Measurements from ENCODE around the gene C10orf67.
"Not testable (repeated sequence)": the region's sequence is repeated elsewhere in the genome, so short reads cannot be mapped to it uniquely, and the experiment has no call there.

C10orf67 gene

DNA sequence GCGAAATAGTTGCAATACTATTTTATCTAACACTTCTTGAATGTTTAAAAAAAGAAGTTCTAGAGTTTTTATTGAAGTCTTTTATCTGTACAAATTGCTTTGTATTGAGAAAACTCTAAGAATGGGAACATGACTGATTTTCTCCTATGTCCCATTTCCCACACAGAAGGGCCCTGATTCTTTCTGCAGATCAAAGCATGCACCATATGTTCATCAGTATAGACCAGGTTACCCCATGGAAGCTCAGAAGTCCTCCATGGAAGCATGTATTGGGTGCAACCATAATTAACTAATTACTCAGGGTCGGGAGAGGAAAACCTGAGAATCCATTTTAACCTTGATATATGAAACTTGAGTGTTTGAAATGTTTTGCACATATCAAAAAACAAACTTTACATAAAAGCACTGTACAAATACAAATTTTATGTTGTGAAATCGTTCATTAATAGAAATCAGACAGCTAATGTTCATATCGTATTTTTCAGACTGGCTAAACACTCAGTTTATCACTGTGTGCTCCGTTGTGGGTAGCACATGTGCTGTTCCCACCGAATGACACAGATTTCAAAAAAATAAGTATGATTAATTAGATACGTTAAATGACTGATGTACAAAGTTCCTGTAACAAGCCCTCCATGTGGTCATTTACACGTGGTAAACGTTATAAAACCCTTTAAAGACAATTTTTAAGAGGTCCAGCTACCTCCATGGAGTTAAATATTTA lies 81.0 kb downstream of the C10orf67 start:
- DNase-seq (ENCODE audit: low spot score) = no peak

DNA sequence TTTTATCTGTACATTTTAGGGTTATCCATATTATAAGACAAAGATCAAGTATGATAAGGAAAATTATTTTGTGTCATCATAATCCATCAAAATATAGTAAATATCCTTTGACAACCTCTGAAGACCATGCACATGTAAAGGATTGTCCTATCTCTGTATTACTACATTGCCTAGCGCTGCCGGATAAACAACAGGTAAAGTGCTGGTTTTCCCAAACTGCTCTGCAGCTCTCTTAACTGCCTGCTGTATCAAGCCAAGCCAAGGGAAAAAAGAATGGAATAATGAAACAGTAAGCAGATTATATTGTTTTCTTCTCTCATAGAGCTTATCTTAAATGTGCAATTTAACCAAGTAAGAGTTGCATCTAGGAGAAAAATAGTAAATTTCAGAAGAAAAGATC lies 81.7 kb downstream of the C10orf67 start:
- no peak for DNase-seq (ENCODE audit: low spot score)

DNA sequence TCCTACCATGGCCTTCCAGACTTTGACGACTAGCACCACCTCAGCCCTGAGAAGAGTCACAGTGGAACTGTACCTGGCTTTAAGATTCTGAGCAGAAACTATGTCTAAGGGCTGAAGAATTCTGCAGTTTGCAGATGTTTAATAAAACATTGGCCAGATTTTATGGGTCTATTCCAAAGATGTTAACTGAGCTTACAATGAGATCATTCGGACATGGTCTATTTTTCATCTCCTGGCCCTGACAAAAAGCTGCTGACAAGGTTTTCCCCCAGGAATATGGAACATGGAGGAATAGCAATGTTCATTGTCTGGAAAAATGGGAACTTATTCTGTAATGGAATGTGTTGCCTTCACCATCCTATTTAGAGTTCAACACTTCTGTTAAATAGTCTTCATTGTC lies 86.1 kb downstream of the C10orf67 start:
- no peak for DNase-seq (ENCODE audit: low spot score)

DNA sequence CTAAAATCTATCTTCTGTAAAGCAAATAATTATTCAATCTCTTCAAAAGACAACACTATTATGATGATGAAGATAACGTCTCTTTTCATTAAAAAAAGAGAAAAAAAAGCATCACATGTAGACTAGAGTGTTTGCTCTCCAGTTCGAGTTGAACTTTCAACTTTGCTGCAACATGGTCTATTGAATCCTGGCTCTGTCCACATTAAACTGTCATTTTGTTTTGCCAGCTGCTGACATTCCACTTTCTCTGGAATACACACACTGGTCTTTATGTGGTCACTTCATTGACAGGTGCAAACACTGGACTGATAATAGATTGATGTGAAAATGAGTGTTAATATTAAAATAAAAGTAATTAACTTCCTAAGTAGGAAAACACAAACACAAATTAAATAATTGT lies 90.8 kb downstream of the C10orf67 start:
- DNase-seq (ENCODE audit: low spot score) = no peak

DNA sequence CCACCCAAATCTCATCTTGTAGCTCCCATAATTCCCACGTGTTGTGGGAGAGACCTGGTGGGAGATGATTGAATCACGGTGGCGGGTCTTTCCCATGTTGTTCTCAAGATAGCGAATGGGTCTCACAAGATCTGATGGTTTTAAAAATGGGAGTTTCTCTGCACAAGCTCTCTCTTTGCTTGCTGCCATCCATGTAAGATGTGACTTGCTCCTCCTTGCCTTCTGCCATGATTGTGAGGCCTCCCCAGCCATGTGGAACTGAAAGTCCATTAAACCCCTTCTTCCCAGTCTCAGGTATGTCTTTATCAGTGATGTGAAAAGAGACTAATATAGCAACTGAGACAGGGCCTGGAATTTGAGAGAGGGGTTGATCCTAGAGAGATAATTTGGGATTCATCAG lies 91.7 kb downstream of the C10orf67 start:
- DNase-seq (ENCODE audit: low spot score) = not testable (repeated sequence)

DNA sequence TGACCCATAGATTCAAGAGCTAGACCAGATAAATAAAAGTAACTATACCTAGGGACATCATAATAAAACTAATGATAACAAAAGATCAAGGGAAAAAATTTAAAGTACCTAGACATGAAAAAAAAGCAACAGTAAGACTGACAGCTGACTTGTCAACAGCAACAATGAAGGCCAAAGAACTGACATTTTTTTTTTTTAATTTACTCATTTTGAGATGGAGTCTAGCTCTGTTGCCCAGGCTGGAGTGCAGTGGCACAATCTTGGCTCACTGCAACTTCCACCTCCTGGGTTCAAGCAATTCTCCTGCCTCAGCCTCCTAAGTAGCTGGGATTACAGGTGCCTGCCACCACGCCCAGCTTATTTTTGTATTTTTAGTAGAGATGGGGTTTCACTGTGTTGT lies 102.8 kb downstream of the C10orf67 start:
- DNase-seq (ENCODE audit: low spot score) = not testable (repeated sequence)

DNA sequence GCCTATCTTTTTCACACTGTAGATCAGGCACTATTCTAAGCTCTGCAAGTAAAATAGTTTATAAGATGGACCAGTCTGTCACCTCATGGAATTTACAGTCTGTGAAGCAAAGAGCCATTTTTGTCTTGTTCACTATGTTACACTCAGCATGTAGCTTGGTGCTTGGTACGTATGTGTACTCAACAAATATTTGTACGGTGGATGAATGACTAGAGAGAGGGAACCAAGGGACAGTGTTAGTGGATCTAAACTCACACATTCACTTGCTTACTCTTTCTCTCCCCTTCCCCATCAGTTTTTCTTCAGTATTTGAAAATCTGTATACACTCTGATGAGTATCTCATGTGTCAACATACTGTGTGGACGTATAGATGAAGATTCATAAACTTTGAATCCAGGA lies 106.6 kb downstream of the C10orf67 start:
- no peak for DNase-seq (ENCODE audit: low spot score)

DNA sequence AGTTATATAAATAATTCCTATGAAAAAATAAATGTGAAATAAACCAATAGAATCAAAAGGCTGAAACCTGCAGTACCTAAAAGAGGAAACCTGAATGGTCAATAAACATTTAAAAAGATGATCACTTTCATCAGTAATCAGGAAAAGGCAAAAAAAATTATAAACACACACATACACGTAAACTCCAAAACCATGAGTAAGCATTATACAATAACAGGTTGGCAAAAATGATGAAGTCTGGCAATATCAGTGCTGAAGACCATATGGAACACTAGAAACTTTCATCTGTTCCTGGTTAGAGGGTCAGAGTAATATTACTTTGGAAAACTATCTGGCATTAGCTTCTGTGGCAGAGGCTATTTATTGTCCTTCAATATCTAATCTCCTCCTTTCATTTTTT lies 114.0 kb downstream of the C10orf67 start:
- DNase-seq (ENCODE audit: low spot score) = no peak

DNA sequence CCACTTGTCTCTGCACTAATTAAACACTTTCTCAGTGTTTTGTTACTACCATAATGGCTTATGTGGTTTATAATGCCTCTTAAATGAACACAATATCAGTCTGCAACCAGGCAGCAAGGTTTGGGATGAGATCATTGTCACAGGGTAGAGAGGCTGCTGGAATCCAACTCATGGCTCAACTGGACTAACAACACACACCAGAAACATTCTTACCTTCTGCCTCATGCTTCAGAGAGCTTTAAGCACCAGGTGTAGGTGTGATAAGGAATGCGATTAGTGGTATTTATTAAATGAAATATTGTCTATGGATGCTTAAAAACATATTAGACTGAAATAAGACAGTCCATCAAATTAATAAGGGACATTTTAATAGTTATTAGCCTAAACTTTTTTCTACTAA lies 127.1 kb downstream of the C10orf67 start:
- DNase-seq (ENCODE audit: low spot score) = no peak

DNA sequence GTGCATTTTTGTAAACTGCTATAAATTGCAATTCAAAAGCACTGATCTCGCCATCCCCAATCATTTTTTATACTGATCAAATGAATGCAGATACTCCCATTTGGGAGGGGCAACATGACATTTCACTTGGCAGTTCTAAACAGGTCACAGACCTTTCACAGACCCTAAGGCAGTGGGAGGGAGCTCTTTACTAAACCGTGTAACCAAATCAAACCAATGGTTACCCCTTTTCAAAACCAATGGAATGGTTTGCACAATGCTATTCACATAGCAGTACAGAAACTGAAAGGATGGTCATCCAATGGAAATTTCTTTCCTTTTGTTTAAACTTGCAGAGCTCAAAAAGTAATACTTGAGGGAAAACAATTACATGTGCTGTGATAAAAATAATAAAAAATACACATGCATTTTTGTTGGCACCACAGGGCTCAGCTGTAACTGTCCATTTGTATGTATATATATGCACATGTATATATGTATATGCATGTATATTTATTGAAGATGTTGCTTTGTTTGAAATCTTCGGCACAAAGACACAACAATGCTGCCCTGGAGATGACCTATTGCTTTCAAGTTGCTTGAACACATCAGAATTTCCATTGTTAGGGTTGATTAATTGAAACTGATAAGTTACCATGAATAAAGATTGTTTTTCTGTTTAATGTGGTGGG lies 138.5 kb downstream of the C10orf67 start:
- no peak for DNase-seq (ENCODE audit: low spot score)

DNA sequence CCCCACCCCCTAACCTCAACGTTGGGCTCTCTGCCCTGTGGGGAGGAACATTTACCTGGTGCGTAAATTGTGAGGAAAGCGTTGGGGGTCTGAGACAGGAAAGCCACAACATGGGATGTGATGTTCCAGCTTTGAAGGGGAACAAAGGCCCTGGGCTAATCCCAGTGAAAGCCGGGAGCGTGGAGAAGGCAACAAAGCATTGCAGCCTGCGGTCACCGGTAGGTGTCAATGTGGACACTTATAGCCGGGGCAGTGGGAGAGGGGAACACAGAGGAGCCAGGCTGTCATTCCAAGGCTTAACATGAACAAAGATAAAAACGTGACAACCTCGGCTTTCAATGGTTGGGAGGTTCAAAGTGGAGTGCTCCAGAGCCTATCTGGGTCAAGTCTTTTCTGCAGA lies 139.8 kb downstream of the C10orf67 start:
- no peak for DNase-seq (ENCODE audit: low spot score)

DNA sequence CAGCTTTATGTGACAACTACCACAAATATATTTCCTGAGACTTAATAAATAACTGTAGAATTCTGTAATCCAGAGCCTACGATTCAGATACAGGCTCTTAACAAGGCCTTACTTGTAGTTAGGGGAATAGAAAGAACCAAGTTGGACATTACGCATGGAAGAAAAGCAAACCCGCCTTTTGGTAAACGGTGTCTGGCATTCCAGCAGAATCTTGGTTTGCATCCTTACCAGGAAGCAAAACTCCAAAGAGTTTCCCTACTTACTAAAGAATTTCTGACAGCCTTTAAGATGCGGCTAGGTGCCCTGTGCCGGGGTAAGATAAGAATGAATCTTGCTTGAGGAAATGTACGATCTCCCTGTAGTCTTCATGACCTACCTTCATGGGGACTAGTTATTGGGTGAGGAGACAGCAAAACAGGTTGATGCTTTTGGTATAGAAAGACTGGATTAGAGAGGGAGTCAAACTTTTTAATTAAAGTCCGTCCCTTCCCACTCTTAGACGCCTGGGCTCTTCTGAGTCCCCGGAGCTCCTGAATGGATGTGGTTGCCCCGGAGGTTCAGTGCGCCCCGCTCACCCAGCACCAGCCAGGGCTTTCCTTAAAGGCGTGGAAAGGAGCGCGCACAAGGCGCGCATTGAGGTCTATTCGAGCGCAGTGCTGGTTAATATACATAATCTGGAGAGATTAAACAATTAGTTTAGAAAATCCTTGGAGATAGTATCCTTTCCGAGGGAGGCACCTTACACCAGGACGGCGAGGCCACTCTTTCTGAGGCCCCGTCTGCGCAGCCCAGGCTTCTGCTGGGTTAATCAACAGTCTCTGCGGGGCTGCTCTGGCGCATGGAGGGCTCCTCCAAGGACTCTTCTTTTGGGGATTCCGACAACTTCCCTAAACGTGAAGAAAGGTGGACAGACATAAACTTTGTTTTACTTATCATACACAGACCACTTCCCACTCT lies 140.9 kb downstream of the C10orf67 start:
- no peak for DNase-seq (ENCODE audit: low spot score)

DNA sequence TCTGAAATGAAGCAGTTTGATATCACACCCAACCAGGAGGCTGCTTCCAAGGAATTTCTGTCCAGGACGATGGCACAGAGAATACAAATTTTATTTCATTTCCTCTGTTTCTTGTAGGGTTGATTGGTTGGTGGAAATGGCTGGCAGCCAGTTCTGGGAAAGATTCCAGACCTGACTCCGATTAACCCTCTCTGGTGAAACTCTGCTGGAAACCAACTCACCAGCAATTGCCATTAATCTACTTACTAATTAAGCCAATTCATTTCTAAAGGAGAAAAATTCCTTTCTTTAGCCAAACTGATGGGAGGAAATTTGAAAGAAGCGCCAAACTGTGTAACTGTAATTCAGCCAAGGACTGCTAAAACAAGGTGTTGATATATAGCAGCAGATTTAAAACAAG lies 141.8 kb downstream of the C10orf67 start:
- no peak for DNase-seq (ENCODE audit: low spot score)

DNA sequence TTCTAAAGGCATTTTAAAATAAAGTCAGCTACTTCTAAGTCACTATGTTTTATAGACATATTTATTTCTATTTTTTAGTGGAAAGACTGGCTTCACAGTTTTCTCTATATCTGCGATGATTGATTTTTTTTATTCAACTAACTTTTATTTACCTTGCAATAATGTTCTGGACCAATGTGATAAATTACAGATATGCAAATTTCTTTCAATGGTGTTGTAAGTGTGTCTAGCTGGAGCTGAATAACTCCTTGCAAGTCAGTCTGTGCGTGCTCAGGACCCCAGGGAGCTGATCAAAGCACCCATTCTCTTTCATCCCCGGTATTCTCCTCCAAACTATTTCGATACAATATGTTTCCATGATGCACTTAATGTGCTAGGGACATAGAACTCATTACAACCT lies 142.8 kb downstream of the C10orf67 start:
- DNase-seq (ENCODE audit: low spot score) = no peak

DNA sequence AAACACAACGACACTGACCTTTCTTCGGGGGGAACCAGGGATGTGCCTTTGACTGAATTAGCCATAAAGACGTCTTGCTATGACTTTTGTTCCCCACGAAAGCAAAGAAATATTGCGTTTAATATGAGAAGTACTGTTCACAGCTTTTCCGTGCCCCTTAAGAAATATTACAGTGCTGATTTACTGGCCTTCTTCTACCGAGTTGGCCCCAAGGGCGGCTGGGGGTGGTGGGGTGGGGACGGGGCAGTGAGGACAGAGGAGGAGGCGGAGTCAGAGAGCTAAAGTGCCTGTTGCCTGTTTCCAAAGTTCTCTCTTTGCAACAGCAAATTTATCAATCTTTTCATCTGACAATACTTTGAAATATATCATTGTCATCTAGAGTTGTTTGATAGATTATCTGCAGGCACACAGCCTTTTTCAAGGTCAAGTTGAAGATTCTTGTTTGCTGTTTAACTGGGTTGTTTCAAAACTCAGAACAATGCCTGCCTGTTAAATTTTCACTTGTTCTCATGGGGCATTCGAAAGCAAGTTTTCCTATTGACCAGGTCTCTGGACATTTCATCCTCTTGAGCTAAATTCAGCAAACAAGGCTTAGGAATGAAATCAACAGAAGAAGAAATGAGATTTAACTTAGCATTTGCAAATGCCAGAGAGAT lies 143.5 kb downstream of the C10orf67 start:
- no peak for DNase-seq (ENCODE audit: low spot score)

DNA sequence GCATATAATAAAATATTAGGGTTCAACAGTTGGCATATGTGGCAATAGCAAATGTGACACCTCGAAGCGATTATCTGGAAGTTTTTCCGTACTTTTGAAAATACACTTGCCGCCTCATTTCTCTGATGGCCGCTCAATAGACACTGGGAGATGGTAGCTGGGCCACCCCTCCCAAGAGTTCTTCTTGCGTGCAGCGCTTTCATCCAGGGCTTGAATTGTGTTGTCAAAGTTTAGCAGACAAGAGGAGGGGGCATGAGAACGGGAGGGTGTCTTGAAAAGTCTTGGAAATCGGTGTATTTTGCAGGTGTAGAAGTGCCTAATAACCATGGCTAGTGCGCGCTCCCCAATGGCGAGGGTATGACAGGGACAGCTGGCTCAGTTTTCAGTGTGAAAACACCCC lies 144.0 kb downstream of the C10orf67 start:
- no peak for DNase-seq (ENCODE audit: low spot score)

DNA sequence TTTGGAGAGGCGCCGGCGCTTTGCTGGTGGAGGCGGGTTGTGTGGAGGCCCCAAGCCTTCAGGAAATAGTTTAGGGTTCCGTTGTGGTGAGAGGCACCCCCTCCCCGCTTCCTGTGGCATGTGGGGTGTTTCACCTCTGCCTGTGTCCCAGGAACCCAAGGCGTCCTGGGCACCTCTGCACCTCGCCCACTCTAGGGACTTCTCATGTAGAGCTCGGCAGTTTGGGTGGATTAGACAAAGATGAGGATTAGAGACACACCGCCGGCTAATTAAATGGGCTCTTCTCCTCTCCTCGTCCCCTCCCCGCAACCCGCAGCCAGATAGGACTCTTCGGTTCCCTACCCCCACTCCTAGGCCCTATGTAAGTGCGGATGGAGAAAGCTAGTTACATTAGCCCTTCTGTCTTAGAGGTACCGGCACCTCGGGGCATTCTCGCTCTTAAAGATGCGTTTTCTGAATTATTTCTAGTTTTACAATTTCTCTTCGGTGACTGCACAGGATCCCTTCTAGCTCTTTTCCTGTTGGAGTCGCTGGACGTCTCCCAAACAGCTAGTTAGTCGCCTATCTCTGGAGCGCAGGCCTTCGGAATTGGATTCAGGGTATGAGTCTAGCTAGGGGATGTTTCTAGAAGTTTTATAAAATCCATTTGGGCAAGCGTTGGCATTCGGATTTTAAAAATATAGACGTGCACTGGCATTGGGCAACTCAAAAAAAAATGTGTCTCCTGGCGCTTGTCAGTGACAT lies 144.7 kb downstream of the C10orf67 start:
- DNase-seq (ENCODE audit: low spot score) = no peak

DNA sequence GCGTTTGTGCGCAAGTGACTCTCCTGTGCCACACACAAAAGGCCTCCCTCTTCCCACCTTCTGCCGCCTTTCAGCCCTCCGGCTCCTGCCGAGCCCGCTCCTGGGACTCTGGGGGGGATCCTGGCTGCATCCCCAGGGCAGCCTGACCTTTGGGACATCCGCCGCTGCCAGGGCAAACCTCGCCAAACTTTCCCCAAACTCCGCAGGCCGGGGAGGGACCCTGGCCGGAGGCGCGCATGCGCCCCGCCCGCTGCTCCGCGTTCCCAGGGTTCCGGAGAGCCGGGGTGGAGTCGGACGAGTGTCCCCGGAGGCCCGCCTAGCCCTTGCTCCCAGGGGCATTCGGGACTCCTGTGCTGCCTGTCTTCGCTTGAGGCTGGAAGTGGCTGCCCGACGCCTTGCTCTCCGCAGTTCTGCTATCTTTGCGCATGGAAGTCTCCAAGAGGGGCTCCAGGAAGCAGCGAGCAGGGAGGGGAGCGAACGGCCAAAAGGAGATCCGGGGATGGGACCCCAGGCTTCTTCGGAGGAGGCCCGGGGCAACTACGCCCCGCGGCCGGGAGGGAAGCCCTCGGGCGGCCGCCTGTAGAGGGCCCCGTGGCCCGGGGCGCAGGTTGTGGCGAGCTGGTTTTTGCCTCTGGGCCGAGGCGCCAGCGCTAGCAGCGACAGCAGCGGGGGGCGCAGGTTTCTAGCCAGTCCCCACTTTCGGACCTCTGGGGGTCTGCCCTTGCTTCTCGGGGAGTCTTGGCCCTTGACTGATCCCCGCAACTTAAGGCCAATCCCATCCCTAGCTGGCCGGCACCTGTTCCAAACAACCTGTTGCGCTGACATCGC lies 145.4 kb downstream of the C10orf67 start:
- DNase-seq (ENCODE audit: low spot score) = no peak

DNA sequence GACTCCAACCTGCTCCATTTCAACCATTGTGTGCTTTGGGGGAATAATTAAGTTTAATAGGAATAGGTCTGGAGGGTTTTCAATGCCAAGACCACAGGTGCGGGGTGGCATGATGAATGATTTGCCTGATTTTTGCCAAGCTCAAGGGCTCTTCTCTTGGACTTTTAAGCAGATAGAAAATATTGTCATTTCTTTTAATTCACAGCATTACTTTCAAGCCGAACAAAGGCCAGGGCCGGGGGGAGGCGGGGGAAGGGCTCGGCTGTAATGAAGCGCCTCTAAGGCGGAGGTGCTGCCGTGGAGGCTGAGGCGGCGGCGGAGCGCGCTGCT lies 146.0 kb downstream of the C10orf67 start:
- no peak for DNase-seq (ENCODE audit: low spot score)

DNA sequence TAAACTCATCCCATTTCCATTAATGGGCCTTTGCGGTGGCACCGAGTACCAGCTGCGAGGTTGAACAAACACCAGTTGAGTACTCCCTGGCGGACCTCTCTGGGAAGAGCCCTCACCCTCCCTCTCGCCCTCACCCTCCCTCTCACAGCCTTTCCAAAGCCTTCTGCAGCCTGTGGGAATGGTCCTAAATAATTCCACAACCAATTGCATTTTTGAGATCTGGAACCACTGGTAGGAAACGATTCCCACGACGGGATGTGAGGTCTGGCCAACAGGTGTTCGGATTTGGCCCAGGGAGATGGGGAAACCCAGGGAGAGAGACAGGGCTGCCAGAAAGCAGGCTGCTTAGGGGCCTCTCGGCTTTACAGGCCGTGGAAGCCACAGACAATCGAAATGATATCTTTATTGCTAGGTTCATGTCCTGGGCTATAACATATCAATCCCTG lies 147.2 kb downstream of the C10orf67 start:
- no peak for DNase-seq (ENCODE audit: low spot score)

DNA sequence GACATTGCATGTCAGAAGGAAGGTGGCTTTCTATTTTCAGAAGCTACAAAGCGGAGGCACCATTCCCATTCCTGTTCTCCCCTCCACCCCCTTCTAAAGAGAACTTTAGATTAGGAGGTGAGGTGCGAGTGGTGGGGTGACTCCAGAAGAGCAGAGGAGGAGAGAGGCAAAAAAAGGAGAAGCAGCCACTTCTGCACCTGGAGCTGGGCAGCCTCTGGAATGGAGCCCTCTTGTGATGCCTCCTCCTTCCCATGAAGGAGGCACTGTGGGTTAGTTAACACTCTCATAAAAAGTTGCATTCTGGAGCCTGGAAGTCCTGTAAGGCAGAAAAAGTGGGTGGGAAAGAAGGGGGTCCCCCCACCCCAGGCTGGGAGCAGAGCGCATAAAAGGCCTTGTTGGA lies 147.7 kb downstream of the C10orf67 start:
- no peak for DNase-seq (ENCODE audit: low spot score)
